Suppressor macrophage treated with lipopolysaccharide for 4 hours (primary cell): ENCODE data around the gene COX14.
"Not testable (repeated sequence)": the region's sequence is repeated elsewhere in the genome, so short reads cannot be mapped to it uniquely, and the experiment has no call there.

Experiments used
- DNase-seq: peaks from one replicate; pipeline ENCODE4 v3.0.0-alpha.2; 2020

The COX14 gene

DNA sequence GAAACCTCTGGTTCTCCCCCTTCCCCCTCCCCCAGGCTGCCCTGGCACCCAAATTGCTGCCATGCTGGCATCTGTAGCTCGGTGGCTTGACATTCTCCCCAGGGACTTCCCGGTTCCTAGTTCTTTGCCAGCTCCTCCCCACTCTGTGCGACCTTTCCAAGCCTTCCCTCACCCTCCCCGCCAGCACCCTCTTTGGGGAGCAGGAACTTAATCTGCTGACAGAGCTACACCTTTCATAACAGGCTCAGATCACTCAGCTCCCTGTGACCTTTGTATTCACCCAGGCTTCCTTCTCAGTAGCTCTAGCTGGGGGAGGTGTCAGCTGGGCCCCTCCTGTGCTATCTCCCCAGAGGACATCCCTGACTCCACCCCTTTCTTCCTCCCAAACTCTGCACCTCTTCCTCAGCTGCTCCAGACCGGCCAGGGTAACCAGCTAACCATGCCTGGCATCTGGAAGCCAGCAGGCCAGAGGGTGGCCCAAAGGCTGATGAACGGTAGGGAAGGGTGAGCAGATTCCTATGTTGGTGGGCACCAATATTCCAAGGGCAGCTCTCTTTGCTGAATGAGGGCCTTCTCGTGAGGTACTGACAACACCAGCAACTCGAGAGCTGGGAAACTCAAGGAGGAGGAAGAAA is 1.8 kb upstream of the COX14 start:
- peak; percentile 80 for DNase-seq

DNA sequence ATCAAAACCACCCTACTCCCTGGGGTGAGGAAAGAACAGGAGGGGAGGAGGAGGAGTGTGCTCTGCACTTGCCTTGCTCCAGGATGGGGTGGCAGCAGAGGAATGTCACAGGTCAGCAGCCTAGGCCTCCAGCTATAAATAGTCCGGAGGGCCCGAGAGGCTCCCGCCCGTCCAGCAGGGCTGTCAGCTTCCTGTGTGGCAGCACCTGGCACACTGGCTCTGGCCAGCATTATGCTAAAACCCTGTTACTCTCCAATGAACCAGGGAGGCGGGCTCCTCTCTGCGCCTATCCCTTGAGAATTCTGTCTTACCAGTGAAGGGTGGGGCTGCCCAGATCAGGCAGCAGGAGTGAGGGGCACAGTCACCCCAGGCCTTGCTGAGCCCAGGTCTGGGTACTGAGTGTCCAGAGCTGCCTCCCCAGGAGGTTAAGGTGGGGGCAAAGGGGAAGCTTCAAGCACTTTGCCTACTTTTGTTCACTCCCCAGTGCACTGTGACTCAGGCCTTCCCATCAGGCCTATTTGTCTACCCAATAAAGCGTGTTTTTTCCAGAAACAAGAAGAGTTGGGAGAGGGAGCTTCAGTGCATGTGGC is 1.2 kb upstream of the COX14 start:
- DNase-seq: peak; percentile 38

DNA sequence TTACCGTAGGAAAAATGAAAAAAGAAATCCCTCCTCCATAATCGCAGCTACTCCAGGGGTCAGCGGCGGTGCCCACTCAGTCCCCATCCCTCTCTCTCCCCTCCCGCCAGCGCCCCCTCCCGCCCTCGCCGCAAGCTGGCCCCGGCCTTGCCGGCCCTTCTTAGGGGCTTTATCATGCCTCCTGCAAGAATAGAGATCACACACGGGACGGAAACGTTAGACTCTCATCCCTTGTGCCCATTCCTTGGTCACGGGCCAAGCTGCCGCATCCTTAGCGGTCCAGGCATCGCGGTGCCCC is 692 bp upstream of the COX14 start:
- DNase-seq: no peak

DNA sequence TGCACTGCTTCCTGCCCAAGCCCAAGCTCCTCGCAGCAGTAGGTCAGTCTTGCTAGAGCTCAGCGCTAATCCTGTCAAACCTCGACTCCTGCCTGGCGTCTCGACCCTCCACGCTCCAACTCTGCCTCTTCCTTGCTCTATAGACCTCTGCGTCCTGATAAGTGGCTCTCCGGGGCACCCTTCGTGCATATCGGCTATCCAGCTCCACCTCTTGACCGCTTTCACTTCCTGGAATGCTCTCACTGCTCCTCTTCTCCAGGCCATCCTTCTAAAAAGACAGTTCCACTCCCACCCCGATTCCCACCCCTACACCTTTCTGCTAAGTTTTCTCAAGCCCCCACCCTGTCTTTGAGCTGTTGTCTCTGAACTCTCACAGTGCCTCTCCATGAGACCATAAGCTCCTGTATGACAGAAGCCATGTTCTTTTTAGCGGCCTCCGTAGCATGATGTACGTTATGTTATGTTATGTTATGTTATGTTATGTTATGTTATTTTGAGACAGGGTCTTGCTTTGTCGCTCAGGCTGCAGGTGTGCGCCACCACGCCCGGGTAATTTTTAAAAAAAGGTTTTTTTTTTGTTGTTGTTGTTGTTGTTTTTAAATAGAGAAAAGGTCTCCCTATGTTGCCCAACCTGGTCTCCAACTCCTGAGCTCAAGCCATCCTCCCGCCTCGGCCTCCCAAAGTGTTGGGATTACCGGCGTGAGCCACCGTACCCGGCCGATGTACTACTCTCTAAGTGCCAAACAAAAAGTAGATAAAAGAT is 601 bp downstream of the COX14 start:
- DNase-seq: peak; percentile 61

GRCh38 chr12:50117057-50117622 is 5.1 kb downstream of the COX14 start:
- no peak for DNase-seq

- DNase-seq: no peak
These were observed 7.4 kb downstream of the COX14 start for GRCh38 chr12:50119387-50119786.

DNA sequence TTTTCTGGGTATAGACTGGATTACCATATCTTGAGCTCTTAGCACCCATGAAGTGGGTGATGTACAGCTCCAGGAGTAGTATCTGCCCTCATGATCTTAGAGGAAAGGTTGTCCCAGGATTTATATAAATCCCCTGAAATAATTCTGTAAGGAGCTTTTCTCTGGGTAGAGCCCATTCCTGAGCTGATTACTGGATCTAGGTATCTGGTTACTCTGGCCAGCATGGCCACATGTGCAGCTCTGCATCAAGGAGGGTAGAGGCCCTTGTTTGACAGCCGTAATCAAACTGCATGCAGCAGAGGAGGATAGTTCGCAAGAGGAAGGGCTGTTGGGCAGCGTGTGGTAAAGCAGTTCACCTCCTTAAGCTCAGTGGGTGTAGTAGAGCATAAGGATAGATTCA is 8.5 kb downstream of the COX14 start:
- DNase-seq: no peak

DNA sequence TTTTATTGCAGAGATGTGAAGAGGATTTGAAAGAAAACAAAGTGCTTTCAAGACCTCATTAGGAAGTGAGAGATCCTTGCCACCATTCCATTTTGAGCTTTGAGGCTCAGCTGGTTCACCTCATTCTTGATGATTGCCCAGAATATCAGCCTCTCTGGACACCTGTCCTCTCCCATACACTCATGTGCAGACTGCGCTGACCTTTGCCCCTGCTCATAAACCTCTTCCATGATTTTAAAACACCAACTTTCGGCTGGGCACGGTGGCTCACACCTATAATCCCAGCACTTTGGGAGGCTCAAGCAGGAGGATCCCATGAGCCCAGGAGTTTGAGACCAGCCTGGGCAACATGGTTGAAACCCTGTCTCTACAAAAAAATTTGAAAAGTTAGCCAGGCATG is 8.9 kb downstream of the COX14 start:
- no peak for DNase-seq

- no peak for DNase-seq
These were observed 9.6 kb downstream of the COX14 start for GRCh38 chr12:50121641-50122040.

DNA sequence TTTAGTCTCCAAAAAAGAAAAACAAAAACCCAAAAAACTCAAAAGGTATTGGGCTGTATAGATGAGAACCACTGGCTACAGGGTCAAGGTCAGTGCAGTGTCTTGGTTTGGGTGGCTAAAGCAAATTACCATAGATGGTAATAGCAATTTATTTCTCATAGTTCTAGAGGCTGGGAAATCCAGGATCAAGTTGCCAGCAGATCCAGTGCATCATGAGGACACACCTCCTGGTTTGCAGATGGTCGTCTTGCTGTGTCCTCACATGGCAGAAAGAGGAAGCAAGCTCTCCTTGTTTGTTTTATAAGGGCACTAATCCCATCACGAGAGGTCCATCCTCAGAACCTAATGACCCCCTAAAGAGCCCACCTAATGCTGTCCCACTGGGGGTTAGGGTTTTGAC is 11.2 kb downstream of the COX14 start:
- no peak for DNase-seq

DNA sequence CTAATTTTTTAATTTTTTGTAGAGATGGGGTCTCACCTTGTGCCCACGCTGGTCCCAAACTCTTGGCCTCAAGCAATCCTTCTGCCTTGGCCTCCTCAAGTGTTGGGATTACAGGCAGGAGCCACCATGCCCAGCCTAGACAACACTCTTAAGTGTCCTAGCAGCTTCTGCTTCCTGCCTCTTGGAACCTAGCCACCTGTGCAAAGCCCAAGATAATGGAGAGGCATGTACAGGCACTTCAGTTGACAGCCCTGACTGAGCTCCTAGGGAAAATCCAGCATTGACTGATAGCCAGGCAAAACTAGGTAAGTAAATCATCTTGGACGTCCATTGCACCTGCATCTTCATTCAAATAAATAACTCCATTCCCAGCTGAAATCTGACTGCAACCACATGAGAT is 15.5 kb downstream of the COX14 start:
- DNase-seq: no peak

- peak; percentile 40 for DNase-seq
These were observed 17.3 kb downstream of the COX14 start for GRCh38 chr12:50129290-50129689.

GRCh38 chr12:50132505-50133135 is 20.6 kb downstream of the COX14 start:
- DNase-seq: peak; percentile 37

DNA sequence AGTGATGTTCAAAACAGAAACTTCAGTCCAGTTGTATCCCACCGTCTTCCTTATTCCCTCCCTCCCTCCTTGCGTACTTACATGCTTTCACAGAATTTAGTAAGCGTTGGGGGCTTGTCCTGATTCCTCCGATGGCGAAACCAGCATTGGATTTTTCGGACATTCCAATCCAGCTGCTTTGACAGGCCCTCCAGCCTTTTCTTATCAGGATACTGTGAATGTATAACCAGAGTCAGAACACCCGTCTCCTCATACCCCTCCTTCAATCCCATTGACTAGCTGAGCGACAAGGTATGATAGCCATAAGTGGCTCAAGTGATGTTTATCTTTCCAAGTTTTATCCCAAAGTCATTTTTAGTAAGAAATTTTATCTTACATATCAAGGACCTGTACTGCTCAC is 31.0 kb downstream of the COX14 start:
- DNase-seq: no peak

GRCh38 chr12:50145439-50145838 is 33.4 kb downstream of the COX14 start:
- no peak for DNase-seq

DNA sequence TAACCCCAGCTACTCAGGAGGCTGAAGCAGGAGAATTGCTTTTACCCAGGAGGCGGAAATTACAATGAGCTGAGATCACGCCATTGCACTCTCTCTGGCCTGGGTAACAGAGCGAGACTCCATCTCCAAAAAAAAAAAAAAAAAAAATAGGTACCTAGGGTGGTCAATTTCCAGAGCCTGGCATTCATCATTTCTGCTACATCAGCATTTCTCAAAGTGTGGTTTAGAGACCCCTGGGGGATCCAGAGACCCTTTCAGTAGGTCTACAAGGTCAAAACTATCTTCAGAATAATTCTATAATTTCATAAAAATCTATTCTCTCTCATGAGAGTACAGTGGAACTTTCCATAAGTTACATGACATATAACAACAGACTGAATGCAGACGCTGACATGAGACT is 35.2 kb downstream of the COX14 start:
- DNase-seq: no peak

DNA sequence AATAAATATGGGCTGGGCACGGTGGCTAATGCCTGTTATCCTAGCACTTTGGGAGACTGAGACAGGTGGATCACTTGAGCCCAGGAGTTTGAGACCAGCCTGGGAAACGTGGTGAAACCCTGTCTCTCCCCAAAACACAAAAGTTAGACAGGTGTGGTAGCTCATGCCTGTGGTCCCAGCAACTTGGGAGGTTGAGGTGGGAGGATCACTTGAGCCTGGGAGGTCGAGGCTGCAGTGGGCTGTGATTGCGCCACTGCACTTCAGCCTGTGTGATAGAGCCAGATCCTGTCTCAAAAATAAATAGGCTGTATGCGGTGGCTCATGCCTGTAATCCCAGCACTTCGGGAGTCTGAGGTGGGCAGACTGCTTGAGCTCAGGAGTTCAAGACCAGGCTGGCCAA is 36.0 kb downstream of the COX14 start:
- DNase-seq: not testable (repeated sequence)

DNA sequence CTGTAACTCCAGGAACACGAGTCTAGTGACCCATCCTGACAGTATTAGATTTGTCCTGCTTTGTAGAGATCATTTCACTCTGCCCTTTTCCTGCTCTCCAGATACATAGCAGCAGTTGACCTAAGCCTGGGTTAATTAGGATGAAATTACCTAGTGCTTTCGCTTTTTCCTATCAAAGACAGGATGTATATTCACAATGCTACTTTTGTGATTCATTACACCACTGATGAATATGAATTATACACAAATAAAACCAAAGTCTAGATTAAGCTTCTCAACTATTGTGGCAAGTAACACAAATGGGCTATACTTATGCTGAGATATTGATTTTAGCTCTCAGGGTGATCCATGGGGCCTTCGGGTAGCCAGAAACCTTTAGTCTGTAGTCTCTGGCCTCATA is 37.3 kb downstream of the COX14 start:
- no peak for DNase-seq

DNA sequence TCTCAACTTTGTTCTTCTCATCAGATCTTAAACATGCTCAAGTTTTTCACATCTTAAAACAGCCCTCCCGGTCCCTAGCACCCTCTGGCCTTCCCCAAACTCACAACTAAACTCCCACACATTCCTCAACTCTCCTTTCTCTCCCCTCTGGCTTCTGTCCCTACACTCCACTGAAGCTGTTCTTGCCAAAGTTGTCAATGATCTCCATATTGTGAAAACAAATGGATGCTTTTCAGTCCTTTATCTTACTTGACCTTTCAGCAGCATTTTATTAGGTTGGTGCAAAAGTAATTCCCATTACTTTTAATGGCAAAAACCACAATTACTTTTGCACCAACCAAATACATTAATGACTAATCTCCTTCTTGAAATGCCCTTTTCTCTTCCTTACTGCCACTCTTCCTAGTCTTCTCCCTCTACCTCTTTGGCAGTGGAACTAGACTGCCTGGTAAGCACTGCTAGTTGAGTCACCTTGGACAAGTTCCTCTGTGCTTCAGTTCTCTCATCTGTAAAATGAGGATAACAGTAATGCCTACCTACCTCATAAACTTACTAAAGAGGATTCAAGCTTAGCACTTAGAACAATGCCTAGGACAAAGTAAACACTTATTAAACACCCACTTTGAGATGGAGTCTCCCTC is 39.1 kb downstream of the COX14 start:
- no peak for DNase-seq

DNA sequence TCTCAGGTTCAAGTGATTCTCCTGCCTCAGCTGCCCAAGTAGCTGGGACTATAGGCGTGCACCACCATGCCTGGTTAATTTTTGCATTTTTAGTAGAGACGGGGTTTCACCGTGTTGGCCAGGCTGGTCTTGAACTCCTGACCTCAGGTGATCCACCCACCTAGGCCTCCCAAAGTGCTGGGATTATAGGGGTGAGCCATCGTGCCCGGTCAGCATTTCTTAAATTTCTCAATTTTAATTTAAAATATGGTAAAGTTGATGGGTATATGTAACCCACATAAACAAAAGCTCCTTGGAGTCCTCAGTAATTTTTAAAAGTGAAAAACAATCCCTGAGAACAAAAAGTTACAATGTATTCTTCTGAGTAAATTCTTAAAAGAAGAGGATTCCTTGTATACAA is 42.9 kb downstream of the COX14 start:
- DNase-seq: not testable (repeated sequence)

DNA sequence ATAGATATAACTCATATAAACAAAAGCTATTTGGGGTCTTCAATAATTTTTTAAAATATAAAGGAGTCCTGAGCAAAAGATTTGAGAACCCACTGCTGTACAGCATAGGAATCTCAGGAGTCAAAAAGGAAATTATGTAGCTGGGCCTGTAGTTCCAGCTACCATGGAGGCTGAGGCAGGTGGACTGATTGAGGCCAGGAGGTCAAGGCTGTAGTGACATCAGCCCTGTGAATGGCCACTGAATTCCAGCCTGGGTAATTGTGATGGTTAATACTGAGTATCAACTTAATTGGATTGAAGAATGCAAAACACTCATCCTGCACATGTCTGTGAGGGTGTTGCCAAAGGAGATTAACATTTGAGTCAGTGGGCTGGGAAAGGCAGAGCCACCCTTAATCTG is 44.6 kb downstream of the COX14 start:
- no peak for DNase-seq

DNA sequence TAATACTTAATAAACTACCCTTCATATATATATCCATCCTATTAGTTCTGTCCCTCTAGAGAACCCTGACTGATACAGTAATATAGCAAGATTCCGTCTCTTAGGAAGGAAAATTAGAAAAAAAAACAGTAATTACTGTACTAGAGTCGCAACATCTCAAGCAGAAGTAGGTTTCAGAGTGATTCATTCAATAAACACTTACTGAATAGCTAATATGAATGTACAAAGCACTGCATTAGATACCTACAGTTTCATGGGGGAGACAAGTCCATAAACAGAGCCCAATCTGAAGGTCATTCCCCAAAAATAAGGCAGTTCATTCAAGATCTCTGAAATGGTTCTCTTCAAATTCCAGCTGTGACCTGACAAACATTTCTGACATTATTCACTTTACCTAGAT is 45.2 kb downstream of the COX14 start:
- no peak for DNase-seq

GRCh38 chr12:50160643-50161042 is 48.6 kb downstream of the COX14 start:
- no peak for DNase-seq
